ENCODE data around the gene CRYBA2. TPM values are rescaled to one million over a fixed set of nuclear protein-coding genes. Genes with fewer than 3 reads are reported as not detected.

CRYBA2 gene, protein sequence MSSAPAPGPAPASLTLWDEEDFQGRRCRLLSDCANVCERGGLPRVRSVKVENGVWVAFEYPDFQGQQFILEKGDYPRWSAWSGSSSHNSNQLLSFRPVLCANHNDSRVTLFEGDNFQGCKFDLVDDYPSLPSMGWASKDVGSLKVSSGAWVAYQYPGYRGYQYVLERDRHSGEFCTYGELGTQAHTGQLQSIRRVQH
- total RNA-seq (ENCODE audit: unreplicated experiment), result 0.49 TPM
- long read RNA-seq, partial matches to known transcripts, result 0 of 1 reads
- long read RNA-seq, other reads (novel, unspliced or antisense), result 1 of 1 reads

DNA sequence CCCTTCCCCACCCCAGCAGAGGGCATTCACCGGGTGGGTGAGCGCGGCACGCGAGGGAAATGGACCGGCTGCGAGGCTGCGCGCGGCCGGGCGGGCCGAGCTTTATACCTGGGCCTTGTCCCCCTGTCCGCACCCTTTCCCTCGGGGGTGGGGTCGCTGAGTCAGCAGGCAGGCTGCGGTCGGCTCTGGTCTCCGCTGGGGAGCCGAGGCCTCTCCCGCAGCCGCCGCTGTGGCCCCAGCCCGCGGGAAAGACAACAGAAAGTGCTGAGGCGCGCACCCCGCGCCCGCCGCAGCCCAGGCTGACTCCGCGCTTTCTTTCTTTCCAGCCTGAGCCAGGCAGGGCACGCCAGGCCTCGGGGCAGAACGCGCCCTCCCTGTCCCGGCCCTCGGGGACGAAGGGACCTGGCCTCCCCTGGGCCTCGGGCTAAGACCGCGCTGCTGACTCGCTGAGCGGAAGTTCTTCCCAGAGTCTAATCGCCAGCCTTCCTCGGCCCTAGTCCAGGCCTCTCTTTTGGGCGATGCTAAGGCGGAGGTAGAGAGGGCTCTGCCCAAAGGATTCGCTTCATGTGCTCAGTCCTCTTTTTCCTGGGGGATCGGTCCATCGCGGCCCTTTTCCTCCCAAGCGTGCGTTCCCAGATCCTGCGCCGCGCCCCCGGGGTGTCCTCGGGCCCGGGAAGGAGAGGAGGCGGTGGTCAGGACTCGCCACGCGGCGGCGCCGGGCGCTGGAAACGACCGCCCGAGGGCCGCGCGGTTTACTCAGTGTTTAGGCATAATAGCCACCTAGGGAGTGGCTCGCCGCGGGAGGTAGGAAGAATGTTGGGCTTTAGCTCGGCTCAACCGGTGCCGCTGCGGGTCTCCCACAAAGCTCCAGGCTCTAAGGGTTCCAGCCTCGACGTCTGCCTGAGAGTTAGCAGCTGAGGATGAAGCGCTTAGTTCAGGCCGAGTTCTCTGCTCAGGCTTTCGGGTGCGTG lies at the start of gene CRYBA2:
CRYBA2 (minus strand) TSS at position 78 of the 971 bp plus-strand sequence. CDS start 246 bp downstream, outside the sequence.
- H3K27me3 Mint-ChIP-seq (ENCODE audit: unreplicated experiment), result peaks cover 39% of the 10 kb centered on the region
- H3K4me3 Mint-ChIP-seq (ENCODE audit: unreplicated experiment), result peak within 1 kb of the TSS; percentile 20
- TF ChIP-seq CTCF (IDR thresholded peaks at IDR 0.05; ENCODE audit: partially characterized antibody, unreplicated experiment), result no peak
- H3K36me3 Mint-ChIP-seq (ENCODE audit: unreplicated experiment), result no peaks in the 10 kb centered on the region
- no peaks in the 10 kb centered on the region for H3K4me1 Mint-ChIP-seq (ENCODE audit: low read depth, unreplicated experiment)
- peaks cover 2% of the 10 kb centered on the region for H3K9me3 Mint-ChIP-seq (ENCODE audit: unreplicated experiment)
- peak; percentile 55 for DNase-seq
- H3K27ac Mint-ChIP-seq (ENCODE audit: unreplicated experiment), result no peak within 1 kb of the TSS

DNA sequence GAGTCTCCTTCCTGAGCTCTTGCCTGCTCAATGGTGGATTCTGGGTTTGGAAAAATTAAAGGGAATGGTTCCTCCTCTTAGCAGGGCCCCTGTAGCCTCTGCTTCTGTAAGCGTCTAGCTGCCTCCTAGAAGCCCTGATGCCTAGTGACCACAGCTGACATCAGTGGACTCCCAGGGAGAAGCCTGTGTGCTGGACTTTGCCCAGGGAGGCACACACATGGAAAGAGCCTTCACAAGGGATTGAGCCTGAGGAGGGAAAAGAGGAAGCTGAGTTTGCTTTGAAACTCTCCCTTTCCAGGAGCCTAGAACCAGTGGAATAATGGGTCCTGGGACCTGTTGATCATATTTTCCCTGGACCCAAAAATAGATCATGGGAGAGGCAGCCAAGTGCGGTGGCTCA lies 49.5 kb upstream of the CRYBA2 start:
- TF ChIP-seq CTCF (IDR thresholded peaks at IDR 0.05; ENCODE audit: partially characterized antibody, unreplicated experiment), result no peak
- no peak overlapping the region for H3K27ac Mint-ChIP-seq (ENCODE audit: unreplicated experiment)
- H3K9me3 Mint-ChIP-seq (ENCODE audit: unreplicated experiment), result peaks cover 2% of the 10 kb centered on the region
- H3K36me3 Mint-ChIP-seq (ENCODE audit: unreplicated experiment), result no peaks in the 10 kb centered on the region
- peaks cover 13% of the 10 kb centered on the region for H3K27me3 Mint-ChIP-seq (ENCODE audit: unreplicated experiment)
- no peak for DNase-seq
- no peak overlapping the region for H3K4me3 Mint-ChIP-seq (ENCODE audit: unreplicated experiment)
- H3K4me1 Mint-ChIP-seq (ENCODE audit: low read depth, unreplicated experiment), result no peaks in the 10 kb centered on the region

GRCh38 chr2:219042157-219042556 lies 48.9 kb upstream of the CRYBA2 start:
- Mint-ChIP-seq H3K36me3 (ENCODE audit: unreplicated experiment) (no peaks in the 10 kb centered on the region), H3K27ac (ENCODE audit: unreplicated experiment) (no peak overlapping the region), H3K9me3 (ENCODE audit: unreplicated experiment) (peaks cover 2% of the 10 kb centered on the region), H3K4me3 (ENCODE audit: unreplicated experiment) (no peak overlapping the region), H3K27me3 (ENCODE audit: unreplicated experiment) (peaks cover 15% of the 10 kb centered on the region), H3K4me1 (ENCODE audit: low read depth, unreplicated experiment) (no peaks in the 10 kb centered on the region)
- no peak for TF ChIP-seq CTCF (IDR thresholded peaks at IDR 0.05; ENCODE audit: partially characterized antibody, unreplicated experiment)
- DNase-seq, result no peak

DNA sequence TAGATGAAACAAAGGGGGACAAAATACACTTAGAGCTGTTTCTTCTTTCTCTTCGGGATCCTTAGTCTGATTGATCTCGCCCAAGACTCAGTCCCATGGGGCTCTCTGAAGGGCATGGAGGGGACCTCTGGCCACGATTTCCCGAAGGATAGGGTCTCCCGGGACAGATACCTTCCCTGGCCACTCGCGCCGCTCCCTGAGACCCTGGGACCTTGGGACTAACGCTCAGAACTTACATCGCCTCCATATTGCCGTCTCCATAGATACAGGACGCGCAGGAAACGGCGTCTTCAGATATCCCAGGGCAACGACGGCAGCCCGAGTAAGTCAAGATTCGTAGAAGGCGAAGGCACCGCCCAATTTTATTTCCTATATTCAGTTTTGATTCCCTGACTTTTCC lies 48.0 kb upstream of the CRYBA2 start, which contains the start of gene CFAP65:
CFAP65 (minus strand) TSS at position 265 of the 400 bp plus-strand sequence. CDS start 2,468 bp downstream, outside the sequence.
- H3K27ac Mint-ChIP-seq (ENCODE audit: unreplicated experiment), result no peak within 1 kb of the TSS
- H3K27me3 Mint-ChIP-seq (ENCODE audit: unreplicated experiment), result peaks cover 15% of the 10 kb centered on the region
- TF ChIP-seq CTCF (IDR thresholded peaks at IDR 0.05; ENCODE audit: partially characterized antibody, unreplicated experiment), result no peak
- DNase-seq, result peak; percentile 80
- peaks cover 2% of the 10 kb centered on the region for H3K9me3 Mint-ChIP-seq (ENCODE audit: unreplicated experiment)
- no peaks in the 10 kb centered on the region for H3K4me1 Mint-ChIP-seq (ENCODE audit: low read depth, unreplicated experiment)
- peak within 1 kb of the TSS; percentile 91 for H3K4me3 Mint-ChIP-seq (ENCODE audit: unreplicated experiment)
- no peaks in the 10 kb centered on the region for H3K36me3 Mint-ChIP-seq (ENCODE audit: unreplicated experiment)
